H4 (cell line): Measurements from ENCODE around the gene PTPRD. TPM values are rescaled to one million over a fixed set of nuclear protein-coding genes. Genes with fewer than 3 reads are reported as not detected.

Experiments used
- DNase-seq: peaks from one replicate; pipeline ENCODE4 v3.0.0-alpha.2; 2015; ENCODE audit warnings: low spot score
- total RNA-seq: library from RNA; depleted of rRNA; stranded (reverse); fragments of >200 nt; shearing (Covaris generic); gene quantifications from 2 replicates; pipeline ENCODE4 v1.2.3, GENCODE V29; 2014

Gene PTPRD
- total RNA-seq, 1 experiment from 2014 or later: 3.8 TPM

GRCh38 chr9:8904771-8905515 lies 1707.9 kb downstream of the PTPRD start:
- DNase-seq: no peak

GRCh38 chr9:8903077-8903476 lies 1709.7 kb downstream of the PTPRD start:
- no peak for DNase-seq

GRCh38 chr9:8901146-8901545 lies 1711.7 kb downstream of the PTPRD start:
- no peak for DNase-seq

- DNase-seq: peak; percentile 17
Measured at GRCh38 chr9:8899511-8899910, 1713.3 kb downstream of the PTPRD start.

- no peak for DNase-seq
Measured at GRCh38 chr9:8895861-8896224, 1717.0 kb downstream of the PTPRD start.

- no peak for DNase-seq
Measured at GRCh38 chr9:8895106-8895860, 1717.5 kb downstream of the PTPRD start.

GRCh38 chr9:8890695-8891094 lies 1722.1 kb downstream of the PTPRD start:
- DNase-seq: no peak

GRCh38 chr9:8889100-8889499 lies 1723.7 kb downstream of the PTPRD start:
- DNase-seq: no peak

- no peak for DNase-seq
Measured at GRCh38 chr9:8888591-8888990, 1724.2 kb downstream of the PTPRD start.

GRCh38 chr9:8887369-8887768 lies 1725.4 kb downstream of the PTPRD start:
- DNase-seq: no peak

GRCh38 chr9:8883321-8883720 lies 1729.5 kb downstream of the PTPRD start:
- no peak for DNase-seq

GRCh38 chr9:8880060-8880459 lies 1732.7 kb downstream of the PTPRD start:
- DNase-seq: no peak

GRCh38 chr9:8879284-8879683 lies 1733.5 kb downstream of the PTPRD start:
- no peak for DNase-seq

- no peak for DNase-seq
Measured at GRCh38 chr9:8877753-8878494, 1734.9 kb downstream of the PTPRD start.

- DNase-seq: no peak
Measured at GRCh38 chr9:8876303-8876702, 1736.5 kb downstream of the PTPRD start.

- DNase-seq: no peak
Measured at GRCh38 chr9:8874482-8874881, 1738.3 kb downstream of the PTPRD start.

GRCh38 chr9:8872802-8873201 lies 1740.0 kb downstream of the PTPRD start:
- DNase-seq: no peak

- no peak for DNase-seq
Measured at GRCh38 chr9:8871796-8872445, 1740.9 kb downstream of the PTPRD start.

- DNase-seq: no peak
Measured at GRCh38 chr9:8871396-8871795, 1741.4 kb downstream of the PTPRD start.

- no peak for DNase-seq
Measured at GRCh38 chr9:8869812-8870211, 1743.0 kb downstream of the PTPRD start.

- DNase-seq: no peak
Measured at GRCh38 chr9:8868632-8869031, 1744.2 kb downstream of the PTPRD start.

GRCh38 chr9:8867148-8867547 lies 1745.7 kb downstream of the PTPRD start:
- no peak for DNase-seq
